GM10266 (cell line): ENCODE data around the gene MYH14.
"Not testable (repeated sequence)": the region's sequence is repeated elsewhere in the genome, so short reads cannot be mapped to it uniquely, and the experiment has no call there.

Experiments used
- DNase-seq: peaks from one replicate; pipeline ENCODE4 v3.0.0; 2012; ENCODE audit errors: extremely low spot score
- TF ChIP-seq, protein P1 (sequence below): IDR thresholded peaks from 2 replicates; pipeline ENCODE4 v1.5.1; 2012; ENCODE audit warnings: mild to moderate bottlenecking, low read depth; ENCODE audit not compliant: control insufficient read depth, insufficient read depth; ENCODE audit errors: missing control alignments

MYH14 gene

DNA sequence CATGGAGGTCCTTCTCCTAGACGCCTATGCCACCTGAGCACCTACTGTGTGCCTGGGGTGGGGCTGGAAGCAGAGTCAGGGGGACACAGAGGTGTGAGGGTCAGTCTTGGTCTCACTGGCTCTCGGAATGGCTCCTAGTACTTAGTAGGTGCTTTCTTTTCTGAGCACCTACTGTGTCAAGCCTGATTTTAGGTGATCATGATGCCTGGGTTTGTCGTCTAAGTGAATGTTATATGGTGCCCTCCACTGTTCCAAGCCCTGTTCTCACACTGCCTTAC lies 20.0 kb downstream of the MYH14 start:
- TF ChIP-seq, protein P1, sequence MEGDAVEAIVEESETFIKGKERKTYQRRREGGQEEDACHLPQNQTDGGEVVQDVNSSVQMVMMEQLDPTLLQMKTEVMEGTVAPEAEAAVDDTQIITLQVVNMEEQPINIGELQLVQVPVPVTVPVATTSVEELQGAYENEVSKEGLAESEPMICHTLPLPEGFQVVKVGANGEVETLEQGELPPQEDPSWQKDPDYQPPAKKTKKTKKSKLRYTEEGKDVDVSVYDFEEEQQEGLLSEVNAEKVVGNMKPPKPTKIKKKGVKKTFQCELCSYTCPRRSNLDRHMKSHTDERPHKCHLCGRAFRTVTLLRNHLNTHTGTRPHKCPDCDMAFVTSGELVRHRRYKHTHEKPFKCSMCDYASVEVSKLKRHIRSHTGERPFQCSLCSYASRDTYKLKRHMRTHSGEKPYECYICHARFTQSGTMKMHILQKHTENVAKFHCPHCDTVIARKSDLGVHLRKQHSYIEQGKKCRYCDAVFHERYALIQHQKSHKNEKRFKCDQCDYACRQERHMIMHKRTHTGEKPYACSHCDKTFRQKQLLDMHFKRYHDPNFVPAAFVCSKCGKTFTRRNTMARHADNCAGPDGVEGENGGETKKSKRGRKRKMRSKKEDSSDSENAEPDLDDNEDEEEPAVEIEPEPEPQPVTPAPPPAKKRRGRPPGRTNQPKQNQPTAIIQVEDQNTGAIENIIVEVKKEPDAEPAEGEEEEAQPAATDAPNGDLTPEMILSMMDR = no peak
- DNase-seq = no peak

DNA sequence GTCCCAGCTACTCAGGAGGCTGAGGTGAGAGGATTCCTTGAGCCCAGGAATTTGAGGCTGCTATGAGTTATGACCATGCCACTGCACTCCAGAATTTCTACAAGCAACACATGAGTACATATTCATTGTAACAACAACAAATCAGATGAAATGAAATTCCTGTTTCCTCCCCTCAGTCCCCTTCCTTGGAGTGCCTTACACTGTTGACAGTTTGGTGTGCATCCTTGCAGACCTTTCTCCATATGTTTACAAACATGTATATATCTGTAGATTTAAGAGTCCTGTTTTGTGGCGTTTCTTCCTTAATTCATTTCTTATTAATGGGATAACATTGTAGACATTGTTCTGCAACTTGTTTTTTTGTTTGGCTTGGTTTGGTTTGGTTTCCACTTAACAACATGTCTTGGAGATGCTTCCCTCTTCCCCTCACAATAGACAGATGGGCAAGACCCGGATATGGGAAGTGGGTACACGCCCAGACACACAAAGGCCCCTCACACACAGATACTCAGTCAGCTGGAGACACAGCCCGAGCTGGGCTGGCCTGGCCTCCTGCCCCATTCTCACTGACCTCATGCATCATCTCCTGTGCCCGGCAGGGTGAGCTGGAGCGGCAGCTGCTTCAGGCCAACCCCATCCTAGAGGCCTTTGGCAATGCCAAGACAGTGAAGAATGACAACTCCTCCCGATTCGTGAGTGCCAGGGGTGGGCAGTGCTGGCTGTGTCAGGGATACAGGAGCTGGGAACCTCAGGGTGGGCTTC lies 21.7 kb downstream of the MYH14 start:
- TF ChIP-seq, protein P1 = no peak

DNA sequence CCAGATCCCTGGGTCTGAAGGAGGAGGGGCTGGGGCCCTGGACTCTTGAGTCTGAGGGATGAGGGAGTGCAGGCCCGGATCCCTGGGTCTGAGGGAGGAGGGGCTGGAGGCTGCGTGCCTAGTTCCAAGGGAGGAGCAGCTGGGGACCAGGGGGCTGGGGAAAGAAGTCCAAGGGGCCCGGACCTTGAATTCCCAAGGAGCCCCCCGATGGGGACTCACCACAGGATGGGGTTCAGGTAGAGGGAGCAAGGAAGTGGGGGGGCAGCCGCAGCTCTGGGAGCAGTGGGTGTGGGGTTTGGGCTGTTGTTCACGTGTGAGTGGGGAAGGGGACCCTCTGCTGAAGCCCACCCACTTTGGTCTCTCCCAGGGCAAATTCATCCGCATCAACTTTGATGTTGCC lies 23.1 kb downstream of the MYH14 start:
- TF ChIP-seq, protein P1 = no peak
- DNase-seq = no peak

More for the DNA sequence above, 21.7 kb downstream of the MYH14 start:
- DNase-seq = no peak

DNA sequence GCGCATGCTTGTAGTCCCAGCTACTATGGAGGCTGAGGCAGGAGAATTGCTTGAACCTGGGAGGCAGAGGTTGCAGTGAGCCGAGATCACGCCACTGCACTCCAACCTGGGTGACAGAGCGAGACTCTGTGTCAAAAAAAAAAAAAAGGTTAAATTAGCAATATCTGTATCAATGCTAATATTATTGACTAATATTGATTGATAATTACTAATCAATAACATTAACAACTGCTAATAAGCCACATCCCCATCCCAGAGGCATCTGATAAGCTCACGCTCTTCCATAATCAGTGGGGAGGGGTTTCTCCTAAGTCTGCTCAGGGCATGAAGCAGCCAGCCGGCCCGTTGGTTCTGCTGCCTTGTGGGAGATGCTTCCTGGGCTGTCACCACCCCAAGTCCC lies 24.7 kb downstream of the MYH14 start:
- DNase-seq = not testable (repeated sequence)

DNA sequence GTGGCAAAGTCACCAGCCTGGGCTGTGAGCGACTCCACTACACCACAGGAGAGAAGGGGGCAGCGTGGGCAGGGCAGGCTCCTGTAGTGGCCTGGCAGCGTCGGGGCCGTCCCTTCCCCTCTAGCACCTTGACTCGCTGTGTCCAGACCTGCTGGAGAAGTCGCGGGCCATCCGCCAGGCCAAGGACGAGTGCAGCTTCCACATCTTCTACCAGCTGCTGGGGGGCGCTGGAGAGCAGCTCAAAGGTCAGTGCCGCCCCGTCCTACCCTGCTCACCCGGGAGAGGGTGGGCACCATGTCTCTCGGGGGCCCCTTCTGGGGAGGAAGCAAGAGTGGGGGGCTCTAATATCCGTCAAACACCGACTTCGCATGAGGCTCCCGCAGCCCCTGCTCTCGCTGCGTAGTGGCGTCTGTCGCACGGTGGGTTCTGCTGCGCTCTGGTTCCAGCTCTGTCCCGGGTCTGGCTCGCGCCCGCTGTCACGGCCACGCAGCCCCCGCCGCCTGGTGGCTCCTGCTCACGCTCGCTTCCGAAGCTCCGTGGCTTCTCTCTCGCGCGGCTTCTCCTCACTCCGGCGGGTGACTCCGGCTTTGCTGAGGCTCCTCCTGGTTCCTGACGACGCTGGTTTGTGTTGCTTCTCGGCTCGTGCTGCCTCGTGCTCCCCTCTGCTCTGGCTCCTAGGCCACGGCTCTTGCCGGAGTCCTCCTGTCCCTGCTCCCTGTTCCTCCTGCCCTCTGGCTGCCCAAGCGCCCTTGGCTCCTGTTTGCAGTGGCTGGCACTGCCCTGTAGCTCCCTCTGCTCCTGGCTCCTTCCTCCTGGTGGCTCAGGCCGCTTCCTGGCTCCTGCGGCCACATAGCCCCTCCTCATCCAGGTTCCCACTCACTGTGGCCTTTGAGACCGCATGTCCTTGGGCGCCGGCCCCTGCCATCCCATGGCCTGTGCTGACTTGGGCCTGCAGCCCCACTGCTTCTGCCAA lies 27.2 kb downstream of the MYH14 start:
- no peak for DNase-seq
- TF ChIP-seq, protein P1 = no peak

DNA sequence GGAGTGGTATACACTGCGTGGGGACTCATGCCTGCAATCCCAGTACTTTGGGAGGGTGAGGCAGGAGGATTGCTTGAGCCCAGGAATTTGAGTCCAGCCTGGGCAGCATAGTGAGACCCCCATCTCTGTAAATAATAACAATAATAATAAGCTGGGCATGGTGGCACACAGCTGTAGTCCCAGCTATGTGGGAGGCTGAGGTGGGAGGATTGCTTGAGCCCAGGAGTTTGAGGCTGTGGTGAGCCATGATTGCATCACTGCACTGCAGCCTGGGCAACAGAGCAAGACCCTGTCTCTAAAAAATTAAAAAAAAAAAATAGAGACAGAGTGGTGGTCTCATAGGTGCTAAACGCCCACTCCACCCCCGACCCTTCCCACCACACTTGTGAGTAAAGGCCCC lies 28.0 kb downstream of the MYH14 start:
- DNase-seq = not testable (repeated sequence)

DNA sequence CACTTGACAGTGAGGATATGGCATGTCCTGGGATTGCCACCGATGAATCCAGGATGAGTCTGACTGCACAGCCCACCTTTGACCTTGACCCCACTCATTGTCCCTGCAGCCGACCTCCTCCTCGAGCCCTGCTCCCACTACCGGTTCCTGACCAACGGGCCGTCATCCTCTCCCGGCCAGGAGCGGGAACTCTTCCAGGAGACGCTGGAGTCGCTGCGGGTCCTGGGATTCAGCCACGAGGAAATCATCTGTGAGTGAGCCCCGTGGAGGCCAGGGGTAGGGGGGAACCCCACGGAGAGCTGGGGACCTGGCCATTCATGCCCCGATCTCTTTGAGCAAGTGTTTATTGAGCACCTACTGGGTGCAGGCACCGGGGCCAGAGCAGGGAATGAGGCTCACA lies 28.4 kb downstream of the MYH14 start:
- TF ChIP-seq, protein P1 = no peak
- no peak for DNase-seq

DNA sequence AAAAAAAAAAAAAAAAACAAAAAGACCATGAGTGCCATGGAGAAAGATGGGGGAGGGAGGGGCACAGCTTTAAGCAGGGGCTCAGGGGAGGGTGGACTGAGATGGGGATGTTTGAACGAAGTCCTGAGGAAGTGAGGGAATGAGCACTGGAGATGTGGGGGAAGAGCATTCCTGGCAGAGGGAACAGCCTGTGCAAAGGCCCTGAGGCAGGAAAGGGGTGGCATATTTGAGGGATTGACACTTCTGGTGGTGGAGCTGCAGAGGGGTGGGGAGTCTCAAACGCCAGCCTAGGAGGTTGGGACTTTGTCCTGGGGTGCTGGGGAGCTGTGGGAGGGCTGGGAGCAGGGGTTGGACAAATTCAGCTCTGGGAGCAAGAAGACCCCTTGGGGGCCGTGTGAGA lies 29.2 kb downstream of the MYH14 start:
- DNase-seq = no peak
- TF ChIP-seq, protein P1 = no peak
